Activated T-cell treated with anti-CD3 and anti-CD28 coated beads, Interleukin-2, amount 50 U/mL, for 4 hours (primary cell): ENCODE data around the gene MLC1. TPM values are rescaled to one million over a fixed set of nuclear protein-coding genes. Genes with fewer than 3 reads are reported as not detected.
A peak's percentile ranks its signal among the peaks of the same experiment; 100 is the strongest.

Experiments
- ATAC-seq, 2 donors: fragments of 200-7000 bp; cut with Tn5 transposase; one replicate each; pipeline ENCODE4 v1.10.0; 2021
- DNase-seq: peaks from one replicate; pipeline ENCODE4 v3.0.0-alpha.2; 2020
- H3K27me3 Mint-ChIP-seq: one replicate; pipeline ENCODE4 v1.8.0; 2021; ENCODE audit warnings: low read depth, mixed read lengths
- H3K36me3 Mint-ChIP-seq: one replicate; pipeline ENCODE4 v1.8.0; 2022; ENCODE audit warnings: mixed read lengths; ENCODE audit not compliant: insufficient read depth
- H3K4me1 Mint-ChIP-seq: one replicate; pipeline ENCODE4 v1.8.0; 2021; ENCODE audit warnings: low read depth, mixed read lengths
- H3K4me3 Mint-ChIP-seq: one replicate; pipeline ENCODE4 v1.8.0; 2021; ENCODE audit warnings: mild to moderate bottlenecking, moderate library complexity, mixed read lengths
- H3K9me3 Mint-ChIP-seq: one replicate; pipeline ENCODE4 v1.8.0; 2021; ENCODE audit warnings: mixed read lengths
- total RNA-seq, 3 donors: library from RNA; stranded (reverse); gene quantifications; one replicate each; pipeline ENCODE4 v1.2.1, GENCODE V29; 2021

Gene MLC1
- total RNA-seq = under 1 TPM; 0.13 to 0.87 (median 0.38) TPM

GRCh38 chr22:50085211-50085972 is at the start of gene MLC1:
Gene MLC1 (minus strand): TSS chr22:50085426. CDS start chr22:50084902, 524 bp downstream.
- no peak for DNase-seq
- ATAC-seq = peak; percentile 55 to 60
- Mint-ChIP-seq H3K9me3 (peaks cover 7% of the 10 kb centered on the region), H3K4me1 (no peaks in the 10 kb centered on the region), H3K4me3 (no peak within 1 kb of the TSS), H3K36me3 (no peaks in the 10 kb centered on the region), H3K27me3 (peaks cover 29% of the 10 kb centered on the region)

- Mint-ChIP-seq H3K4me1 (no peaks in the 10 kb centered on the region), H3K4me3 (no peak overlapping the region), H3K27me3 (peaks cover 28% of the 10 kb centered on the region), H3K9me3 (no peaks in the 10 kb centered on the region), H3K36me3 (no peaks in the 10 kb centered on the region)
- ATAC-seq = no peak
- no peak for DNase-seq
Measured at GRCh38 chr22:50134481-50134880, 49.3 kb upstream of the MLC1 start.

DNA sequence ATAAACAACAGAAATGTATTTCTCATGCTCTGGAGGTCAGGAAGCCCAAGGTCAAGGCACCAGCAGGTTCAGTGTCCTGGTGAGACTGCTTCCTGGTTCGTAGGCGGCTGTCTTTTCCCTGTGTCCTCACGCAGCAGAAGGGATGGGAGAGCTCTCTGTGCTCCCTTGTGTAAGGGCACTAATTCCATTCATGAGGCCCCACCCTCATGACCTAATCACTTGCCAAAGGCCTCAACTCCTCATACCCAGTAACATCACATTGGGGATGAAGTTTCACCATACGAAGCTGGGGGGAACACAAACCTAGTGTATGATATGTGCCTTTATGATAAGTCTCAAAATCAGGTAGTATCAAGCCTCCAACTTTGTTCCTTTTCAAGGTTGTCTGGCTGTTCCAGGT is 46.7 kb upstream of the MLC1 start:
- Mint-ChIP-seq H3K9me3 (no peaks in the 10 kb centered on the region), H3K4me3 (no peak overlapping the region), H3K4me1 (no peaks in the 10 kb centered on the region)

DNA sequence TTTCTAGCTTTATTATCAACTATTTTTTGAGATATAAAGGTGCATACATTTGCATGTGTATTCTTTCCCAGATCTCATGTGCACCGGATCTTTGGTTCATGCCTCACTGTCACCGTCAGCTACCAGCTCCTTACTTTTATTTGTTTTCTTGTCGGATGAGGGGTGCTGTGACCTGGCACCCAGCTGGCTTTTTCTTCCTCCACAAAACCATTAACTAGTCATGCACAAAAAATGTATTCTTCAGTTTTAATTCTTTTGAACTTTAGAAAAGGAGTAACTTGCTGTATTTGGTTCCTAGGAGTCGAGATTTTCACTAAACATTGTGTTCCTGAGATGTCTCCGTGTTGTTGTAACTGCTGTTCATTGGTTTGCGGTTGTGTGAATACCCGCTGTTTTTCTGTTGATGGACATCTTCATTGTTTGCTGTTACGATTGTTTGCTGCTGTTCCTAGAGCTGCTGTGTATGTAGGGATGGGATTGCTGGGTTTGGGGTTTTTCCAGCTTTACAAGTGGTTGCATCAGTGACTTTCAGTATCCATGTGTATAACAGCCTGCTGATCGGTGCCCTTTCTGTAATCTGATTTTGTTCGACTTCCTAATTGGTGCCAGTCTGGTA is 44.0 kb upstream of the MLC1 start:
- ATAC-seq = no peak
- no peak for DNase-seq
- Mint-ChIP-seq H3K4me3 (no peak overlapping the region), H3K4me1 (no peaks in the 10 kb centered on the region), H3K9me3 (peaks cover 3% of the 10 kb centered on the region), H3K36me3 (no peaks in the 10 kb centered on the region), H3K27me3 (peaks cover 25% of the 10 kb centered on the region)

More for the DNA sequence above, 46.7 kb upstream of the MLC1 start:
- DNase-seq (no peak), ATAC-seq (no peak)
- Mint-ChIP-seq H3K27me3 (peaks cover 28% of the 10 kb centered on the region), H3K36me3 (no peaks in the 10 kb centered on the region)

DNA sequence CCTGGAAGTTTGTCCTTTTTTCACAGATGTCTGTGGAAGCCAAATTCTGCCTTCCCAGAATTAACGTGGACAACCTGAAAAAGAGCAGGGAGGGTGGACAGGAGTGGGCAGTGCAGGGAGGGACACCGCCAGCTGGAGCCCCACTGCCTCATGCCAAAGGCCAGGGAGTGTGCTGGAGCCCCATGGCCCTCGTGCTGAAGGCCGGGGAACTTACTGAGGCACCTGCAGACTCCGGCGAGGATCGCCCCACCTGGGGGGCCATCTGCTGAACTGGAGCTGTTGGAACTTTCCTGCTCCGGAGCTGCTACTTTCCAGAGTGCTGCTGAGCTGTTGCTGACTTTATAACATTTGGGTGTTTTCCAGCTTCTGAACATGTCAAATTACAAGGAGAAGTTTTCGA is 39.8 kb upstream of the MLC1 start:
- H3K4me3 Mint-ChIP-seq = no peak overlapping the region
- no peaks in the 10 kb centered on the region for H3K36me3 Mint-ChIP-seq
- no peak for DNase-seq
- H3K4me1 Mint-ChIP-seq = no peaks in the 10 kb centered on the region
- peaks cover 16% of the 10 kb centered on the region for H3K9me3 Mint-ChIP-seq
- ATAC-seq = no peak
- peaks cover 14% of the 10 kb centered on the region for H3K27me3 Mint-ChIP-seq

DNA sequence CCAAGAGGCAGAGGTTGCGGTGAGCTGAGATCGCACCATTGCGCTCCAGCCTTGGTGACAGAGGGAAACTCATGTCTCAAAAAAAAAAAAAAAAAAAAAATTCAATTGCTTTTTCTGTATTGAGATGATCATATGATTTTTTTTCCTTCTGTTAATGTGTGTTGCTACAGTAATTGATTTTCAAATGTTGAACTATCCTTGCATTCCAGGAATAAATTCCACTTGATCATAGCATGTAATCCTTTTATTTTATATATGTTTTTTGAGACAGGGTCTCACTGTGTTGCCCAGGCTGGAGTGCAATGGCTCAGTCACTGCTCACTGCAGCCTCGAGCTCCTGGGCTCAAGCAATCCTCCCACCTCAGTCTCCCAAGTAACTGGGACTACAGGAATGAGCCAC is 37.9 kb upstream of the MLC1 start:
- H3K36me3 Mint-ChIP-seq = no peaks in the 10 kb centered on the region
- no peak overlapping the region for H3K4me3 Mint-ChIP-seq
- no peaks in the 10 kb centered on the region for H3K4me1 Mint-ChIP-seq

DNA sequence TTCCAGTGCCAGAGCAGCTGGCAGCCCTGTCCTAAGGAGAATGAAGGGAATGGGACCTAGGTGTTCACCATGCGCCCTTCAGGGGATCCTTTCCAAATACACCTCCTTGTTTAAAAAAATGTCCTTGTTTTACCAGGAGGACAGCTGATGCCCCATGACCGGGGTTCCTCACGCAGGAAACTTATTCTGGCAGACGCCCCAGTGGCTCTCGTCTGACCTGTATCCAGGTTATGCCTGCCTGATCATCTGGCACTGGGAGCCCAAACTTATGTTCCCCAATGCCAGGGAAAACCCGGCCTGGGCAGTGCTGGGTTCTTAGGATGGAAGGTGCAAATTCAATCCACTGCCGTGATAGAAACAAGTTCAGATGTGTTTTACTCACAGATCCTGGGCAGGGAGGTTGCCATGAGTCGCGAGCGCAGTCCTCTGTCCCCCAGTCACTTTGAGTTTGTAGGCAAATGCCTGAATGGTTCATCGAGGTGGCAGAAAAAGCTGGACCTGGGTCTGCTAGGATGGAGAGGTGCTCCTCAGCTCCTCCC is 36.0 kb upstream of the MLC1 start:
- Mint-ChIP-seq H3K4me3 (no peak overlapping the region), H3K27me3 (peaks cover 8% of the 10 kb centered on the region), H3K4me1 (no peaks in the 10 kb centered on the region), H3K9me3 (peaks cover 16% of the 10 kb centered on the region), H3K36me3 (no peaks in the 10 kb centered on the region)
- DNase-seq (no peak), ATAC-seq (no peak)

More for the DNA sequence above, 37.9 kb upstream of the MLC1 start:
- peaks cover 16% of the 10 kb centered on the region for H3K9me3 Mint-ChIP-seq
- peaks cover 11% of the 10 kb centered on the region for H3K27me3 Mint-ChIP-seq
- DNase-seq (no peak), ATAC-seq (no peak)

DNA sequence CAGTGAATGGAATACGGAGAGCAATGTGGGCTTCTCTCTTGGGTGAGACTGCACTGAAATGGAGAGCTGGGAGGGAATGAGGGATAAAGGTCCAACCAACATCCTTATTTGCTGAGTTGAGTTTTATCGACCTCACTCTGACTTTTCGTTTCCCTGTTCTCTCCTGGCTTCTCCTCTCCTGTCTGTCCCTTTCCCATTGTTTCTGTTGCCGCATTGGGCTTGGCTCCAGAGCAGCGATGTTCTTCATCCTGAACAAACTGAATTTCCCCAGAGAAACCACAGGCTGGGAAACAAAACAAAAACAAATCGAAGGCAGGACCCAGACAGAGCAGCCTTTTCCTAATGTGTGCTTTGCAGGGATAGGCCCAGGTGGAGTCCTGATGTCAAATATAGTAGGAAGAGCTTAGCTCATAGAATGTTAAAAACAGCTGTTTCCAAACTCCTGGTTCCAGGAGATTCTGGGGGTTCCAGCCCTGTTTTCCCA is 34.6 kb upstream of the MLC1 start:
- peaks cover 16% of the 10 kb centered on the region for H3K9me3 Mint-ChIP-seq

GRCh38 chr22:50119169-50119767 is 34.0 kb upstream of the MLC1 start:
- DNase-seq (no peak), ATAC-seq (no peak)
- Mint-ChIP-seq H3K4me1 (no peaks in the 10 kb centered on the region), H3K4me3 (no peak overlapping the region), H3K27me3 (peaks cover 13% of the 10 kb centered on the region), H3K36me3 (no peaks in the 10 kb centered on the region), H3K9me3 (peaks cover 13% of the 10 kb centered on the region)

More for the DNA sequence above, 34.6 kb upstream of the MLC1 start:
- ATAC-seq (no peak), DNase-seq (no peak)
- H3K36me3 Mint-ChIP-seq = no peaks in the 10 kb centered on the region
- H3K4me1 Mint-ChIP-seq = no peaks in the 10 kb centered on the region
- H3K4me3 Mint-ChIP-seq = no peak overlapping the region
- peaks cover 8% of the 10 kb centered on the region for H3K27me3 Mint-ChIP-seq

DNA sequence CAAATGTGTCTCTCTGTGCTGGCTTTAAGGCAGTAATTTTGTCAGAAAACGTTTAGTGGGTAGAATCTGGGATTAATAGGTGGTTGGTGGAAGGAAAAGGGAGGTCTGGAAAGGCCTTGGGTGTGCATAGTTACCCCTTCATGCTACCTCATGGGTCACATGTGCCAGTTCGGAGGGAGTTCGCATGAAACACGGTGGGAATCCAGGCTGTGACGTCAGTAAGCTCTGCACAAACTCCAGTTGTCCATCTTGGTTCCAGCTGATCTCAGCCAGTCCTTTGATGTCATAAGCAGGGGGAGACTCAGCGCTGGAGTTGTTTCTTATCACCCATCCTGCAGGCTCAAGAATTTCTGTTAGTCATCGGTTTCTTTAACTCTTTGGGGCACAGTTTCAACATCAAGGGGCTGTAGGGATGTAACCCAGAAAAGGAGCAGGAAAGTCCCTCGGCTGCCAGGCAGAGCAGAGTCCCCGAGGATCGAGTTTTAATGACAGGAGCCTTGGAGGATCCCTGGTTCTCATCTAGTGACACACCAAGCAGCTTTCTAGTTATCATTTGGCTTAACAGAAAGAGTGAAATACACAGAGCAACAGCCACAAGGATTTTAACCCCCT is 33.4 kb upstream of the MLC1 start:
- DNase-seq (no peak), ATAC-seq (no peak)
- peaks cover 7% of the 10 kb centered on the region for H3K9me3 Mint-ChIP-seq
- no peaks in the 10 kb centered on the region for H3K36me3 Mint-ChIP-seq
- H3K27me3 Mint-ChIP-seq = peaks cover 13% of the 10 kb centered on the region
- H3K4me3 Mint-ChIP-seq = no peak overlapping the region
- H3K4me1 Mint-ChIP-seq = no peaks in the 10 kb centered on the region

DNA sequence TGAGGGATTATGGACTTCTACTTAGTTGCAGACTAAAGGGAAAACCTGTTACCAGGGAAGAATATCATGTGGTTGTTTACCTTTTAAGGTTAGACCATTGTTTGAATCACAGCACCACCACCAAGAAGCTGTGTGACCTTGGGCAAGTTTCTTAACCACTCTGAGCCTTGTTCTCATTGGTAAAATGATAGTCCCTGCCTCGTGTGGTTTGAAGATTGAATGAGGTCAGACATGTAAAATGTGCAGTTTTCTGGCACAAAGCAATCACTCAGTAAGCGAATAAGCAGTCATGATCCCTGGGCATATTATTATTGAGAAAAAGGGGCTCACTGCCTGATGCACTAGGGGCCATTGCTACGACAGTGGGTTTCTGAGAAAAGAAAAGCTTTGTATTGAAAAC is 32.9 kb upstream of the MLC1 start:
- H3K9me3 Mint-ChIP-seq = peaks cover 3% of the 10 kb centered on the region
- no peak overlapping the region for H3K4me3 Mint-ChIP-seq
- H3K36me3 Mint-ChIP-seq = no peaks in the 10 kb centered on the region
- H3K4me1 Mint-ChIP-seq = no peaks in the 10 kb centered on the region
- no peak for DNase-seq
- ATAC-seq = no peak
- H3K27me3 Mint-ChIP-seq = peaks cover 17% of the 10 kb centered on the region

DNA sequence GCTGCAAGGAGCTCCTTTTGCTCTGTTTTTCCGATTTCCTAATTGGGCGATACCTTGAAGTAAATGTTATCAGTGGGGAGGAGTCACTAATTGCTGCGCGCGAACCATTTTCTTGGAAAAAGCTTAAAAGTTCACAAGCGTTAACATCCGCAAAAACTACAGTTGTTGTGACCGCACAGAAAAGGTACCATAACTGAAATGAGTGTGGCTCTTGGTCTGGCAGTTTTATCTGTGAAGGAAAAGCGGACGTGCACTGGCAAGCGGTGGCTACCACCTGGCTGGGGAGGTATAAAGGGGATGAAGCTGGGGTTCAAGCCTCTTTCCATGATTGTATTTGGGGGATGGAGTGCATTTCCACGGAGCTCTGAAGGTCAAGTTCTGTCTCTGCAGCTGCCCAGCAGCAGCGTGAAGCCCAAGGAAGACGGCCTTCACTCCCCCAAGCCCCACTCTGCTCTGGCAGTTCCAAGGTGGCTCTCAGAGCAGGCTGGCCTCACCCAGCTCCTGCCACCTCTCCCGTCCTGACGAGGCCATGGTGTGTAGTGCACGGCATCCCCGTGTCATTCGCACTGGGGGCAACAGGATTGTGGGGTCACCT is 32.0 kb upstream of the MLC1 start:
- Mint-ChIP-seq H3K27me3 (peaks cover 24% of the 10 kb centered on the region), H3K36me3 (no peaks in the 10 kb centered on the region), H3K4me1 (no peaks in the 10 kb centered on the region), H3K9me3 (no peaks in the 10 kb centered on the region), H3K4me3 (no peak overlapping the region)
- ATAC-seq (no peak), DNase-seq (no peak)

DNA sequence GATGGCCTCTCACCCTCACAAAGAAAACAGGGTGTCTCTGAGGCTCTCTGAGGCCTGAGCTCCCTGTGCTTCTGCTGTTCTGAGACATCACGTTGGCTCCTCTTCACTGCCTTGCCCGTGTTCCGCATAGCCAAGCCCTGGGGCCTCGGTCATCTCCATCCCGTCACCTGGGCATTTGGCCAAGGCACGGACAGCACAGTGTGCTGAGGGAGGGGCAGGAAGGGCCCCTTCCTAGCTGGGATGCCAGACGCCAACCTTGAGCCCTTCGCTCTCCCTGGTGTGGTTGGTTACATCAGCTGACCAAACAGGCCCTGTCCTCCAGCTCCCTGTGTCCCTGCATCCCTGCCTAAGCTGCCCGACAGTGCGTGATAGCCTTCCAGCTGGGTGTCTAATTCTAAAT is 30.5 kb upstream of the MLC1 start:
- Mint-ChIP-seq H3K27me3 (peaks cover 25% of the 10 kb centered on the region), H3K36me3 (no peaks in the 10 kb centered on the region), H3K4me3 (no peak overlapping the region), H3K4me1 (no peaks in the 10 kb centered on the region), H3K9me3 (no peaks in the 10 kb centered on the region)
- DNase-seq (no peak), ATAC-seq (no peak)
